Measurements from ENCODE around the gene TPD52L1.

Gene TPD52L1

GRCh38 chr6:125304970-125305660 is 151.5 kb downstream of the TPD52L1 start:
- no peak for DNase-seq (ENCODE audit: low spot score)

GRCh38 chr6:125306756-125307149 is 153.2 kb downstream of the TPD52L1 start:
- no peak for DNase-seq (ENCODE audit: low spot score)

GRCh38 chr6:125307150-125307838 is 153.7 kb downstream of the TPD52L1 start:
- no peak for DNase-seq (ENCODE audit: low spot score)

DNA sequence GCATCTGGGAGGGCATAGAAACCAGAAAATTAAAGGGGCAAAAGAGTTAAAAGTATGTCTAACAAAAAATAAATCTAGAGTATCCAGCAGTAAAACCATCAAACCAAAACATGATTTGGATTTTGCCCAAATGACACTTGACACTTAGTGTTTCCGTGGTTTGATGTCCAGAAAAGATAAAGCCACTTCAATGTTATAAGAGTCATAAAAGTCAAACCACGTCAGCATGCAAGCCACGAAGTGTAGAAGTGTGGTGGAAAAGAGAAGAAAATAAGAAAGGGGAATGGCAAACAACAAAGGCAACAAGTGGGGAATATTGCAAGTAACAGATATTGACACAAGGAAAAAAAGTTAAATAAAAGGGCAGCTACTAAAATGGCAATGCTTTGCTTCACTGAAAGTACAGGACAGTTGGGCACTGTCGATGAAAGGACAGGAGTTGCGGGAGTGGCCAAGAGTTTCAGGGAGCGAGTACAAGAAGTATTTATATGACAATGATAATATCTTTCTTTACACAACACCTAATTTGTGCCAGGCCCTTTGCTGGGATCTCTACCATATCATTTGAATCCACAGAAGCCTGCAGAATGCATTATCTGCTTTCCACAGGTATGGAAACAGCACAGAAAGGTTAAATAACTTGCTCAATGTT is 154.5 kb downstream of the TPD52L1 start:
- no peak for DNase-seq (ENCODE audit: low spot score)

DNA sequence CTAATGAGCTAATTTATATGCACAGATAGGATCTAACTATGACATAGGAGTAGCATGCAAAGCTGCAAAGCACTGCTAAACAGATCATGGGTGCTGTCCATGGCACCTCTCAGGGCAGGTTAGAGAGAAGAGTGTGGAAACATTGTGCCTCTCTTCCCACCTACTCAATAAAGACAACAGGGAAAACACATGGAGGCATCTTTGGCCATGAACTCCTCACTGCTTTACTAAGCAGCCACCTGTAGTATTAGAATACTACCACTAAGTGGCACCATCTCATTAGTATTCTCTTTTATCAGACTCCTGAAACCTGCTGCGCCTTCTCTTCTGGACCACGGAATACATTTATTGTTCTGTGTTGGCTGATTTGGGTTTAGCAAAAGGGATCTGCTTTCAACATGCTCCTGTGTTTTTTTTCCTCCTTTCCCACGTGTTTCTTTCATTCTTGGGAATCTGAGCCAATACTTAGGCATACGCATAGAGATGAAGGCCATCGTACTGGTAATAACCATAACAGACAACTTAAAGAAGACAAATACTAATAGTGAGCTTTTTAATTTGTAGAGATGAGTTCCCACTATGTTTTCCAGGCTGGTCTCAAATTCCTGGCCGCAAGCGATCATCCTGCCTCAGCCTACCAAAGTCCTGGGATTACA is 157.5 kb downstream of the TPD52L1 start:
- DNase-seq (ENCODE audit: low spot score), result peak; percentile 85

GRCh38 chr6:125312478-125312877 is 158.9 kb downstream of the TPD52L1 start:
- DNase-seq (ENCODE audit: low spot score), result no peak

GRCh38 chr6:125312950-125313349 is 159.4 kb downstream of the TPD52L1 start:
- DNase-seq (ENCODE audit: low spot score), result no peak

Data from Ammon's horn (tissue), 1 donor.